CD4-positive, alpha-beta T cell treated with Interleukin-15 for 1 hour (primary cell): Measurements from ENCODE around the gene SLC25A51.
A peak's percentile ranks its signal among the peaks of the same experiment; 100 is the strongest.
"Not testable (repeated sequence)": the region's sequence is repeated elsewhere in the genome, so short reads cannot be mapped to it uniquely, and the experiment has no call there.

Experiments
- DNase-seq: peaks from one replicate; pipeline ENCODE4 v3.0.0-alpha.2; 2020

The SLC25A51 gene

GRCh38 chr9:37919246-37919955 lies 15.5 kb upstream of the SLC25A51 start:
- DNase-seq, result no peak

GRCh38 chr9:37918665-37919170 lies 14.8 kb upstream of the SLC25A51 start:
- no peak for DNase-seq

GRCh38 chr9:37917801-37918664 lies 14.1 kb upstream of the SLC25A51 start:
- DNase-seq, result no peak

GRCh38 chr9:37917313-37917731 lies 13.4 kb upstream of the SLC25A51 start:
- no peak for DNase-seq

GRCh38 chr9:37916471-37917312 lies 12.8 kb upstream of the SLC25A51 start:
- DNase-seq, result no peak

GRCh38 chr9:37915911-37916470 lies 12.1 kb upstream of the SLC25A51 start:
- no peak for DNase-seq

GRCh38 chr9:37914701-37915358 lies 10.9 kb upstream of the SLC25A51 start:
- DNase-seq, result no peak

- no peak for DNase-seq
These were observed 10.2 kb upstream of the SLC25A51 start for GRCh38 chr9:37914154-37914551.

- DNase-seq, result peak; percentile 79
These were observed 9.7 kb upstream of the SLC25A51 start for GRCh38 chr9:37913480-37914153.

- no peak for DNase-seq
These were observed 7.3 kb upstream of the SLC25A51 start for GRCh38 chr9:37911271-37911681.

GRCh38 chr9:37910271-37910670 lies 6.3 kb upstream of the SLC25A51 start:
- no peak for DNase-seq

GRCh38 chr9:37909836-37910235 lies 5.9 kb upstream of the SLC25A51 start:
- DNase-seq, result not testable (repeated sequence)

- no peak for DNase-seq
These were observed 5.4 kb upstream of the SLC25A51 start for GRCh38 chr9:37909326-37909725.

- peak; percentile 63 for DNase-seq
These were observed 4.8 kb upstream of the SLC25A51 start for GRCh38 chr9:37908698-37909186.

GRCh38 chr9:37908283-37908682 lies 4.4 kb upstream of the SLC25A51 start:
- DNase-seq, result no peak

GRCh38 chr9:37906312-37907239 lies 2.6 kb upstream of the SLC25A51 start:
- DNase-seq, result no peak

GRCh38 chr9:37905776-37906175 lies 1.8 kb upstream of the SLC25A51 start:
- no peak for DNase-seq

GRCh38 chr9:37905131-37905505 lies 1.2 kb upstream of the SLC25A51 start:
- no peak for DNase-seq

GRCh38 chr9:37904445-37905130 lies 661 bp upstream of the SLC25A51 start:
- no peak for DNase-seq
